ENCODE data around the gene EPHA7.

Gene EPHA7

GRCh38 chr6:93343476-93343875 is 75.9 kb downstream of the EPHA7 start:
- Histone ChIP-seq H3K4me1 (ENCODE audit: control insufficient read depth, insufficient read depth, low read length) (no peaks in the 10 kb centered on the region), H3K4me3 (ENCODE audit: low read length) (no peak overlapping the region)

GRCh38 chr6:93341900-93342613 is 77.3 kb downstream of the EPHA7 start:
- no peaks in the 10 kb centered on the region for H3K9me3 ChIP-seq (ENCODE audit: control insufficient read depth, low read length)
- H3K4me1 ChIP-seq (ENCODE audit: control insufficient read depth, insufficient read depth, low read length) = no peaks in the 10 kb centered on the region
- H3K36me3 ChIP-seq (ENCODE audit: control insufficient read depth, insufficient read depth, low read length) = no peaks in the 10 kb centered on the region
- H3K9ac ChIP-seq (ENCODE audit: low read length) = no peak overlapping the region
- no peaks in the 10 kb centered on the region for H3K27me3 ChIP-seq (ENCODE audit: control insufficient read depth, insufficient read depth, low read length)
- no peak overlapping the region for H3K4me3 ChIP-seq (ENCODE audit: low read length)

More at GRCh38 chr6:93343476-93343875, 75.9 kb downstream of the EPHA7 start:
- Histone ChIP-seq H3K27me3 (ENCODE audit: control insufficient read depth, insufficient read depth, low read length) (no peaks in the 10 kb centered on the region), H3K36me3 (ENCODE audit: control insufficient read depth, insufficient read depth, low read length) (no peaks in the 10 kb centered on the region), H3K9ac (ENCODE audit: low read length) (no peak overlapping the region), H3K9me3 (ENCODE audit: control insufficient read depth, low read length) (no peaks in the 10 kb centered on the region)

GRCh38 chr6:93337772-93338394 is 81.5 kb downstream of the EPHA7 start:
- H3K4me1 ChIP-seq (ENCODE audit: control insufficient read depth, insufficient read depth, low read length) = no peaks in the 10 kb centered on the region
- no peaks in the 10 kb centered on the region for H3K36me3 ChIP-seq (ENCODE audit: control insufficient read depth, insufficient read depth, low read length)
- no peaks in the 10 kb centered on the region for H3K9me3 ChIP-seq (ENCODE audit: control insufficient read depth, low read length)
- H3K4me3 ChIP-seq (ENCODE audit: low read length) = no peak overlapping the region
- no peak overlapping the region for H3K9ac ChIP-seq (ENCODE audit: low read length)
- no peaks in the 10 kb centered on the region for H3K27me3 ChIP-seq (ENCODE audit: control insufficient read depth, insufficient read depth, low read length)

- Histone ChIP-seq H3K4me3 (ENCODE audit: low read length) (no peak overlapping the region), H3K9ac (ENCODE audit: low read length) (no peak overlapping the region), H3K36me3 (ENCODE audit: control insufficient read depth, insufficient read depth, low read length) (no peaks in the 10 kb centered on the region), H3K9me3 (ENCODE audit: control insufficient read depth, low read length) (no peaks in the 10 kb centered on the region), H3K27me3 (ENCODE audit: control insufficient read depth, insufficient read depth, low read length) (no peaks in the 10 kb centered on the region), H3K4me1 (ENCODE audit: control insufficient read depth, insufficient read depth, low read length) (no peaks in the 10 kb centered on the region)
These were observed 82.3 kb downstream of the EPHA7 start for GRCh38 chr6:93337014-93337413.

- no peak overlapping the region for H3K9ac ChIP-seq (ENCODE audit: low read length)
- H3K27me3 ChIP-seq (ENCODE audit: control insufficient read depth, insufficient read depth, low read length) = no peaks in the 10 kb centered on the region
- H3K9me3 ChIP-seq (ENCODE audit: control insufficient read depth, low read length) = no peaks in the 10 kb centered on the region
- H3K36me3 ChIP-seq (ENCODE audit: control insufficient read depth, insufficient read depth, low read length) = no peaks in the 10 kb centered on the region
- no peak overlapping the region for H3K4me3 ChIP-seq (ENCODE audit: low read length)
- H3K4me1 ChIP-seq (ENCODE audit: control insufficient read depth, insufficient read depth, low read length) = no peaks in the 10 kb centered on the region
These were observed 89.9 kb downstream of the EPHA7 start for GRCh38 chr6:93329301-93330000.

GRCh38 chr6:93327857-93328256 is 91.5 kb downstream of the EPHA7 start:
- no peaks in the 10 kb centered on the region for H3K27me3 ChIP-seq (ENCODE audit: control insufficient read depth, insufficient read depth, low read length)
- no peak overlapping the region for H3K9ac ChIP-seq (ENCODE audit: low read length)
- no peaks in the 10 kb centered on the region for H3K36me3 ChIP-seq (ENCODE audit: control insufficient read depth, insufficient read depth, low read length)
- no peaks in the 10 kb centered on the region for H3K4me1 ChIP-seq (ENCODE audit: control insufficient read depth, insufficient read depth, low read length)
- no peak overlapping the region for H3K4me3 ChIP-seq (ENCODE audit: low read length)
- H3K9me3 ChIP-seq (ENCODE audit: control insufficient read depth, low read length) = no peaks in the 10 kb centered on the region

- H3K9me3 ChIP-seq (ENCODE audit: control insufficient read depth, low read length) = no peaks in the 10 kb centered on the region
- no peaks in the 10 kb centered on the region for H3K27me3 ChIP-seq (ENCODE audit: control insufficient read depth, insufficient read depth, low read length)
- no peaks in the 10 kb centered on the region for H3K4me1 ChIP-seq (ENCODE audit: control insufficient read depth, insufficient read depth, low read length)
- no peaks in the 10 kb centered on the region for H3K36me3 ChIP-seq (ENCODE audit: control insufficient read depth, insufficient read depth, low read length)
- no peak overlapping the region for H3K9ac ChIP-seq (ENCODE audit: low read length)
- no peak overlapping the region for H3K4me3 ChIP-seq (ENCODE audit: low read length)
These were observed 93.6 kb downstream of the EPHA7 start for GRCh38 chr6:93325761-93326160.

- Histone ChIP-seq H3K36me3 (ENCODE audit: control insufficient read depth, insufficient read depth, low read length) (no peaks in the 10 kb centered on the region), H3K9ac (ENCODE audit: low read length) (no peak overlapping the region), H3K9me3 (ENCODE audit: control insufficient read depth, low read length) (no peaks in the 10 kb centered on the region), H3K4me3 (ENCODE audit: low read length) (no peak overlapping the region), H3K4me1 (ENCODE audit: control insufficient read depth, insufficient read depth, low read length) (no peaks in the 10 kb centered on the region), H3K27me3 (ENCODE audit: control insufficient read depth, insufficient read depth, low read length) (no peaks in the 10 kb centered on the region)
These were observed 95.7 kb downstream of the EPHA7 start for GRCh38 chr6:93323630-93324029.

- H3K4me1 ChIP-seq (ENCODE audit: control insufficient read depth, insufficient read depth, low read length) = no peaks in the 10 kb centered on the region
- H3K9me3 ChIP-seq (ENCODE audit: control insufficient read depth, low read length) = no peaks in the 10 kb centered on the region
- H3K4me3 ChIP-seq (ENCODE audit: low read length) = no peak overlapping the region
- no peaks in the 10 kb centered on the region for H3K36me3 ChIP-seq (ENCODE audit: control insufficient read depth, insufficient read depth, low read length)
- H3K27me3 ChIP-seq (ENCODE audit: control insufficient read depth, insufficient read depth, low read length) = no peaks in the 10 kb centered on the region
- H3K9ac ChIP-seq (ENCODE audit: low read length) = no peak overlapping the region
These were observed 96.7 kb downstream of the EPHA7 start for GRCh38 chr6:93322651-93323050.

- no peaks in the 10 kb centered on the region for H3K36me3 ChIP-seq (ENCODE audit: control insufficient read depth, insufficient read depth, low read length)
- no peaks in the 10 kb centered on the region for H3K27me3 ChIP-seq (ENCODE audit: control insufficient read depth, insufficient read depth, low read length)
- no peak overlapping the region for H3K4me3 ChIP-seq (ENCODE audit: low read length)
- no peaks in the 10 kb centered on the region for H3K4me1 ChIP-seq (ENCODE audit: control insufficient read depth, insufficient read depth, low read length)
- no peaks in the 10 kb centered on the region for H3K9me3 ChIP-seq (ENCODE audit: control insufficient read depth, low read length)
- no peak overlapping the region for H3K9ac ChIP-seq (ENCODE audit: low read length)
These were observed 100.1 kb downstream of the EPHA7 start for GRCh38 chr6:93319304-93319703.

GRCh38 chr6:93318121-93318520 is 101.2 kb downstream of the EPHA7 start:
- H3K4me3 ChIP-seq (ENCODE audit: low read length) = no peak overlapping the region
- H3K36me3 ChIP-seq (ENCODE audit: control insufficient read depth, insufficient read depth, low read length) = no peaks in the 10 kb centered on the region
- H3K27me3 ChIP-seq (ENCODE audit: control insufficient read depth, insufficient read depth, low read length) = no peaks in the 10 kb centered on the region
- H3K9me3 ChIP-seq (ENCODE audit: control insufficient read depth, low read length) = no peaks in the 10 kb centered on the region
- H3K4me1 ChIP-seq (ENCODE audit: control insufficient read depth, insufficient read depth, low read length) = no peaks in the 10 kb centered on the region
- no peak overlapping the region for H3K9ac ChIP-seq (ENCODE audit: low read length)

GRCh38 chr6:93317592-93317991 is 101.8 kb downstream of the EPHA7 start:
- H3K4me1 ChIP-seq (ENCODE audit: control insufficient read depth, insufficient read depth, low read length) = no peaks in the 10 kb centered on the region
- H3K9me3 ChIP-seq (ENCODE audit: control insufficient read depth, low read length) = no peaks in the 10 kb centered on the region
- H3K36me3 ChIP-seq (ENCODE audit: control insufficient read depth, insufficient read depth, low read length) = no peaks in the 10 kb centered on the region
- H3K4me3 ChIP-seq (ENCODE audit: low read length) = no peak overlapping the region
- no peaks in the 10 kb centered on the region for H3K27me3 ChIP-seq (ENCODE audit: control insufficient read depth, insufficient read depth, low read length)
- no peak overlapping the region for H3K9ac ChIP-seq (ENCODE audit: low read length)

Data from mucosa of stomach (tissue), 1 donor.